Measurements from ENCODE around the gene PARD3. TPM values are rescaled to one million over a fixed set of nuclear protein-coding genes. Genes with fewer than 3 reads are reported as not detected.
A peak's percentile ranks its signal among the peaks of the same experiment; 100 is the strongest.

The PARD3 gene
- total and polyA plus RNA-seq, 2 experiments from 2014 or later: 47.2 to 59.7 TPM

- 43% methylated on average over 16 of the region's 16 CpGs for WGBS (ENCODE audit: low lambda C conversion rate, missing lambda C conversion rate)
- Histone ChIP-seq H3K27ac (peak overlapping the region; percentile 41), H4K20me1 (ENCODE audit: insufficient read depth, poor library complexity, severe bottlenecking) (no peaks in the 10 kb centered on the region), H3K36me3 (replicated peaks; ENCODE audit: insufficient read depth, low read depth) (no peaks in the 10 kb centered on the region), H3K9me3 (ENCODE audit: low read depth) (no peaks in the 10 kb centered on the region), H3K4me1 (ENCODE audit: insufficient read depth) (peaks cover 21% of the 10 kb centered on the region), H3K79me2 (no peaks in the 10 kb centered on the region), H3K4me2 (peak overlapping the region; percentile 69), H2AFZ (no peak overlapping the region), H3K27me3 (no peaks in the 10 kb centered on the region), H3K9me2 (replicated peaks; ENCODE audit: insufficient read depth) (no peaks in the 10 kb centered on the region), H3K4me3 (no peak overlapping the region)
- peak; percentile 19 for DNase-seq (ENCODE audit: low spot score)
- TF ChIP-seq EZH2phosphoT487 (IDR thresholded peaks at IDR 0.05; ENCODE audit: low read depth, severe bottlenecking, unreplicated experiment) (no peak), EZH2 (IDR thresholded peaks at IDR 0.05; ENCODE audit: borderline replicate concordance) (no peak), CTCF (IDR thresholded peaks at IDR 0.05; ENCODE audit: poor library complexity) (no peak)
Observed at GRCh38 chr10:34116681-34117271, 698.3 kb downstream of the PARD3 start.

GRCh38 chr10:34116220-34116641 lies 698.9 kb downstream of the PARD3 start:
- H3K4me1 ChIP-seq (ENCODE audit: insufficient read depth): peaks cover 15% of the 10 kb centered on the region
- H3K79me2 ChIP-seq: no peaks in the 10 kb centered on the region
- no peaks in the 10 kb centered on the region for H3K27me3 ChIP-seq
- H3K9me3 ChIP-seq (ENCODE audit: low read depth): no peaks in the 10 kb centered on the region
- H3K9me2 ChIP-seq (replicated peaks; ENCODE audit: insufficient read depth): no peaks in the 10 kb centered on the region
- H2AFZ ChIP-seq: no peak overlapping the region
- peak overlapping the region; percentile 41 for H3K27ac ChIP-seq
- H3K36me3 ChIP-seq (replicated peaks; ENCODE audit: insufficient read depth, low read depth): no peaks in the 10 kb centered on the region
- H3K4me3 ChIP-seq: no peak overlapping the region
- no peaks in the 10 kb centered on the region for H4K20me1 ChIP-seq (ENCODE audit: insufficient read depth, poor library complexity, severe bottlenecking)
- peak; percentile 49 for DNase-seq (ENCODE audit: low spot score)
- TF ChIP-seq EZH2phosphoT487 (IDR thresholded peaks at IDR 0.05; ENCODE audit: low read depth, severe bottlenecking, unreplicated experiment): peak; percentile 86
- TF ChIP-seq EZH2 (IDR thresholded peaks at IDR 0.05; ENCODE audit: borderline replicate concordance): no peak
- TF ChIP-seq CTCF (IDR thresholded peaks at IDR 0.05; ENCODE audit: poor library complexity): peak; percentile 43
- peak overlapping the region; percentile 69 for H3K4me2 ChIP-seq
- 33% methylated on average over 6 of the region's 6 CpGs for WGBS (ENCODE audit: low lambda C conversion rate, missing lambda C conversion rate)

- Histone ChIP-seq H2AFZ (no peak overlapping the region), H3K4me2 (no peak overlapping the region), H3K4me1 (ENCODE audit: insufficient read depth) (peaks cover 11% of the 10 kb centered on the region), H3K36me3 (replicated peaks; ENCODE audit: insufficient read depth, low read depth) (no peaks in the 10 kb centered on the region), H3K9me2 (replicated peaks; ENCODE audit: insufficient read depth) (no peaks in the 10 kb centered on the region), H4K20me1 (ENCODE audit: insufficient read depth, poor library complexity, severe bottlenecking) (no peaks in the 10 kb centered on the region), H3K27ac (no peak overlapping the region), H3K79me2 (no peaks in the 10 kb centered on the region), H3K9me3 (ENCODE audit: low read depth) (no peaks in the 10 kb centered on the region), H3K4me3 (no peak overlapping the region), H3K27me3 (no peaks in the 10 kb centered on the region)
- TF ChIP-seq EZH2phosphoT487 (IDR thresholded peaks at IDR 0.05; ENCODE audit: low read depth, severe bottlenecking, unreplicated experiment) (no peak), CTCF (IDR thresholded peaks at IDR 0.05; ENCODE audit: poor library complexity) (no peak), EZH2 (IDR thresholded peaks at IDR 0.05; ENCODE audit: borderline replicate concordance) (no peak)
- no peak for DNase-seq (ENCODE audit: low spot score)
- 93% methylated on average over 10 of the region's 10 CpGs for WGBS (ENCODE audit: low lambda C conversion rate, missing lambda C conversion rate)
Observed at GRCh38 chr10:34114914-34115313, 700.2 kb downstream of the PARD3 start.
